ENCODE results near the gene STN1.

DNA sequence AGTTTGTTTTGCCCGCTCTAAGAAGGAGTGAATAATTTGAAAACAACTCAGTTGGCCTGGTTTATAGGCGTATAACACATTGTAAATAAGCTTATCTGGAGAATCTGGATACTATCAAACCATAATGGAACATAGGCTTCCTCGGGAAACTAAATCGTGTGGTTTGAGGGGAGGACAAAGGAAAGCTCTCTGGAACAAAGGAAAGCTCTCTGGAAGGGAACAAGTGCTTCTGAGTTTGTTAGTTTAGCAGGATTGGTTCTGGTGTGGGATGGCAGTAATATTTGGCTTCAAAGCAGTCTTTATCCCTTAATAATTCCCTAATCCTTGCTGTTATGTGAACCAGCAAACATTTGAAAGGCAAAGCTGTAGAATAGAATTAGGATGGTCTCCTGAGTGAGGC lies 34.0 kb upstream of the STN1 start:
- TF ChIP-seq, protein P1, sequence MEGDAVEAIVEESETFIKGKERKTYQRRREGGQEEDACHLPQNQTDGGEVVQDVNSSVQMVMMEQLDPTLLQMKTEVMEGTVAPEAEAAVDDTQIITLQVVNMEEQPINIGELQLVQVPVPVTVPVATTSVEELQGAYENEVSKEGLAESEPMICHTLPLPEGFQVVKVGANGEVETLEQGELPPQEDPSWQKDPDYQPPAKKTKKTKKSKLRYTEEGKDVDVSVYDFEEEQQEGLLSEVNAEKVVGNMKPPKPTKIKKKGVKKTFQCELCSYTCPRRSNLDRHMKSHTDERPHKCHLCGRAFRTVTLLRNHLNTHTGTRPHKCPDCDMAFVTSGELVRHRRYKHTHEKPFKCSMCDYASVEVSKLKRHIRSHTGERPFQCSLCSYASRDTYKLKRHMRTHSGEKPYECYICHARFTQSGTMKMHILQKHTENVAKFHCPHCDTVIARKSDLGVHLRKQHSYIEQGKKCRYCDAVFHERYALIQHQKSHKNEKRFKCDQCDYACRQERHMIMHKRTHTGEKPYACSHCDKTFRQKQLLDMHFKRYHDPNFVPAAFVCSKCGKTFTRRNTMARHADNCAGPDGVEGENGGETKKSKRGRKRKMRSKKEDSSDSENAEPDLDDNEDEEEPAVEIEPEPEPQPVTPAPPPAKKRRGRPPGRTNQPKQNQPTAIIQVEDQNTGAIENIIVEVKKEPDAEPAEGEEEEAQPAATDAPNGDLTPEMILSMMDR (IDR thresholded peaks at IDR 0.05): no peak
- TF ChIP-seq POLR2A (IDR thresholded peaks at IDR 0.05): no peak
